ENCODE measurements around the gene CFAP53.

DNA sequence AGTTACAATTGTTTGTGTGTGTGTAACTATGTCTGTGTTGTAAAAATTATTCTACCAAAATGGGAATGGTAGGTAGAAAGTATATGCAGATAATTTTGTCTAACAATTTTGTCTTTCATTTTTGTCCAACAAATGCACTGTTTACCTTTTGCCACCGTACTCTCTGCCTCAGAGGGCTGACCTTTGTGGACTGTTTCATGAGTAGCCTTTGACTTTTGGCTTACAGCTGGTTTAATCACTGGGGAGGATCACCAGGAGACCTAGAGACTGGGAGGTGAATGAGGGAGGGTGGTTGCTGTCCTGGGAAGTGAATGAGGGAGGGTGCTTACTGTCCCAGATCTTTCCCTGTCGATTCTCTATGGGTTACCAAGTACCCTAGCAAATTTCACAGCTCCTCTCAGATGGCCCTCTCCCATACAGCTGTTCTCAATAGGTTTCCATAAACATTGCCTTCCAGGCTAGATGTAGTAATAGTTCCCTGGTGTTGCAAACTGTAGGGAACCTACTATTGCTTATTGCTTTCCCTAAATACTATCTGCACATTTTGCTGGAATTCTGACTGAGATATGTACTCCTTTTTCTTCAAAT lies 47.7 kb upstream of the CFAP53 start:
- TF ChIP-seq, protein P1, sequence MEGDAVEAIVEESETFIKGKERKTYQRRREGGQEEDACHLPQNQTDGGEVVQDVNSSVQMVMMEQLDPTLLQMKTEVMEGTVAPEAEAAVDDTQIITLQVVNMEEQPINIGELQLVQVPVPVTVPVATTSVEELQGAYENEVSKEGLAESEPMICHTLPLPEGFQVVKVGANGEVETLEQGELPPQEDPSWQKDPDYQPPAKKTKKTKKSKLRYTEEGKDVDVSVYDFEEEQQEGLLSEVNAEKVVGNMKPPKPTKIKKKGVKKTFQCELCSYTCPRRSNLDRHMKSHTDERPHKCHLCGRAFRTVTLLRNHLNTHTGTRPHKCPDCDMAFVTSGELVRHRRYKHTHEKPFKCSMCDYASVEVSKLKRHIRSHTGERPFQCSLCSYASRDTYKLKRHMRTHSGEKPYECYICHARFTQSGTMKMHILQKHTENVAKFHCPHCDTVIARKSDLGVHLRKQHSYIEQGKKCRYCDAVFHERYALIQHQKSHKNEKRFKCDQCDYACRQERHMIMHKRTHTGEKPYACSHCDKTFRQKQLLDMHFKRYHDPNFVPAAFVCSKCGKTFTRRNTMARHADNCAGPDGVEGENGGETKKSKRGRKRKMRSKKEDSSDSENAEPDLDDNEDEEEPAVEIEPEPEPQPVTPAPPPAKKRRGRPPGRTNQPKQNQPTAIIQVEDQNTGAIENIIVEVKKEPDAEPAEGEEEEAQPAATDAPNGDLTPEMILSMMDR (IDR thresholded peaks at IDR 0.05): no peak
- TF ChIP-seq POLR2A (IDR thresholded peaks at IDR 0.05): no peak

All from heart left ventricle (tissue), 13 donors.